Fibroblast of peridontal ligament (primary cell): Measurements from ENCODE around the gene UNC5A.

ENCODE experiments used
- DNase-seq: peaks from one replicate; pipeline ENCODE4 v3.0.0-alpha.2; 2010; ENCODE audit errors: extremely low read depth

Gene UNC5A

GRCh38 chr5:176820937-176821336 is 10.6 kb downstream of the UNC5A start:
- no peak for DNase-seq

GRCh38 chr5:176821441-176821840 is 11.1 kb downstream of the UNC5A start:
- DNase-seq = no peak

- no peak for DNase-seq
Measured at GRCh38 chr5:176822041-176822792, 11.9 kb downstream of the UNC5A start.

- no peak for DNase-seq
Measured at GRCh38 chr5:176822793-176823481, 12.6 kb downstream of the UNC5A start.

GRCh38 chr5:176823869-176824412 is 13.6 kb downstream of the UNC5A start:
- no peak for DNase-seq

- no peak for DNase-seq
Measured at GRCh38 chr5:176824604-176825003, 14.2 kb downstream of the UNC5A start.

- DNase-seq = no peak
Measured at GRCh38 chr5:176825234-176825633, 14.9 kb downstream of the UNC5A start.

- no peak for DNase-seq
Measured at GRCh38 chr5:176825957-176826356, 15.6 kb downstream of the UNC5A start.

- no peak for DNase-seq
Measured at GRCh38 chr5:176827736-176828414, 17.5 kb downstream of the UNC5A start.

- no peak for DNase-seq
Measured at GRCh38 chr5:176829320-176829719, 19.0 kb downstream of the UNC5A start.

- DNase-seq = no peak
Measured at GRCh38 chr5:176830422-176830994, 20.1 kb downstream of the UNC5A start.

- DNase-seq = no peak
Measured at GRCh38 chr5:176830995-176831423, 20.6 kb downstream of the UNC5A start.

GRCh38 chr5:176831425-176831824 is 21.1 kb downstream of the UNC5A start:
- DNase-seq = no peak

- DNase-seq = no peak
Measured at GRCh38 chr5:176832162-176832561, 21.8 kb downstream of the UNC5A start.

- no peak for DNase-seq
Measured at GRCh38 chr5:176833286-176833685, 22.9 kb downstream of the UNC5A start.

GRCh38 chr5:176835918-176836317 is 25.6 kb downstream of the UNC5A start:
- no peak for DNase-seq

- no peak for DNase-seq
Measured at GRCh38 chr5:176836811-176837706, 26.7 kb downstream of the UNC5A start.

GRCh38 chr5:176837707-176838115 is 27.4 kb downstream of the UNC5A start:
- DNase-seq = peak; percentile 82

- DNase-seq = no peak
Measured at GRCh38 chr5:176843673-176844072, 33.3 kb downstream of the UNC5A start.

- no peak for DNase-seq
Measured at GRCh38 chr5:176844281-176844680, 33.9 kb downstream of the UNC5A start.
